AG09319 (cell line): ENCODE data around the gene RAP1B.

Experiments
- DNase-seq: peaks from one replicate; pipeline ENCODE4 v3.0.0-alpha.2; 2010; ENCODE audit warnings: low read depth; ENCODE audit errors: extremely low read depth
- TF ChIP-seq, protein P1 (sequence below): IDR thresholded peaks from 2 replicates; pipeline ENCODE4 v1.5.1; 2011; ENCODE audit warnings: low read depth, mild to moderate bottlenecking, inconsistent platforms, low read length, moderate library complexity

Gene RAP1B

DNA sequence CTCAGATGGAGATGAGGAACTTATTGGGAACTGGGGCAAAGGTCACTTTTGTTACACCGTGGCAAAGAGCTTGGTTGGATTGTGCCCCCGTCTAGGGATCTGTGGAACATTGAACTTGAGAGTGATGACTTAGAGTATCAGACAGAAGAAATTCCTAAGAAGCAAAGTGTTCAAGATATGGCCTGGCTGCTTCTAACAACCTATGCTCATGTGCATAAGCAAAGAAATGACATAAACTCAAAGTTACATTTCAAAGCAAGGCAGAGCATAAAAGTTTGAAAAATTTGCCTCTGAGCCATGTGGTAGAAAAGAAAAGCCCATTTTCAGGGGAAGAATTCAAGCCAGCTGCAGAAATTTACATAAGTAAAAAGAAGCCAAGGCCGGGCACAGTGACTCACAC, 21.5 kb upstream of the RAP1B start:
- no peak for DNase-seq
- TF ChIP-seq, protein P1, sequence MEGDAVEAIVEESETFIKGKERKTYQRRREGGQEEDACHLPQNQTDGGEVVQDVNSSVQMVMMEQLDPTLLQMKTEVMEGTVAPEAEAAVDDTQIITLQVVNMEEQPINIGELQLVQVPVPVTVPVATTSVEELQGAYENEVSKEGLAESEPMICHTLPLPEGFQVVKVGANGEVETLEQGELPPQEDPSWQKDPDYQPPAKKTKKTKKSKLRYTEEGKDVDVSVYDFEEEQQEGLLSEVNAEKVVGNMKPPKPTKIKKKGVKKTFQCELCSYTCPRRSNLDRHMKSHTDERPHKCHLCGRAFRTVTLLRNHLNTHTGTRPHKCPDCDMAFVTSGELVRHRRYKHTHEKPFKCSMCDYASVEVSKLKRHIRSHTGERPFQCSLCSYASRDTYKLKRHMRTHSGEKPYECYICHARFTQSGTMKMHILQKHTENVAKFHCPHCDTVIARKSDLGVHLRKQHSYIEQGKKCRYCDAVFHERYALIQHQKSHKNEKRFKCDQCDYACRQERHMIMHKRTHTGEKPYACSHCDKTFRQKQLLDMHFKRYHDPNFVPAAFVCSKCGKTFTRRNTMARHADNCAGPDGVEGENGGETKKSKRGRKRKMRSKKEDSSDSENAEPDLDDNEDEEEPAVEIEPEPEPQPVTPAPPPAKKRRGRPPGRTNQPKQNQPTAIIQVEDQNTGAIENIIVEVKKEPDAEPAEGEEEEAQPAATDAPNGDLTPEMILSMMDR, result no peak

DNA sequence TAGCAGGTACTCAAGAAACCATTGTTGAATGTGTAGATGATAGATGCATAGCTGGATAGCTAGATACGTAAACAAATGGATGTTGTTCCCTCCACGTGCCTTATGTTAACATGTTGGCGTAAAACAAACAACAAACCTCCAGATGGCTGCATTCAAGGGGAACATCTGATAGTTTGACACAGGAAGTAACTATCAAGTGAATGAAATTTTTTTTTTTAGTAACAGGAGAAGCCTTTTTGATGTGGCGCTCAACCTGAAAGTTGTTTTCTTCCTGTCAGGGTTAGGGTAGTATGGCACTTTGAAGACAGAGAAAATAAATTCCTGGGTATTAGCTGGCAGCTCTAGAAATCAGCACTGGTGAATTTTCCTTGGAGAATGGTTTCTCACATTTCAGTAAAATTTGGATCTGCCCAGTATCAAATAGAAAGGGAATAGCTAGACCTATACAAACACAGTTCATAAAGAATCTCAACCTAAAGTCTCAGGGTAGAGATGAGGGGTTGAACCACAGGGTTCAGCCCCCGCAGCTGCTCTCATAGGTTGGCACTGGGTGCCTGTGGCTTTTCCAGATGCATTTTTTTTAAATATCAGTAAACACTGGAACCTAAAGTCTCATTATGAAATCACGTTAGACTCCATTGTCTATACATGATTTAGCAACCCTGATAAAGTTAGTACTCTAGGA, 18.8 kb upstream of the RAP1B start:
- TF ChIP-seq, protein P1, result no peak
- no peak for DNase-seq

DNA sequence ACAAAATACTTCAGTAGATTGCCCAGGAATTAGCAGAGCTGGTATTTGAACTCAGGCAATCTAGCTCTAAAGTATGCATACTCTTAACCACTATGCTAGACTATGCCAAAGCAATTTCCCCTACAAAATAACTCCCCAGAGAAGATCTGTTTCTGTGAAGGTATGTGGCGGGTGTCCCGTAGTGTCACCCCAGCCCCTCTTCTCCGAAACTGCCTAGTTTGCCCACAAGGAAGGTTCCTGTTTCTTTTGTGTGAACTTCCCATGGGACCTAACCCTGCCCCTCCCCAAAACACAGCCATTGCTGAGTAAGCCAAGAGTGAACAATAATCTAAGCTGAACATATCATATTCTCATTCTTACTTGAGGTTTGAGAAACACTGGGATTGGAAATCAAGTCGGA, 15.5 kb upstream of the RAP1B start:
- no peak for DNase-seq
- TF ChIP-seq, protein P1, result no peak

DNA sequence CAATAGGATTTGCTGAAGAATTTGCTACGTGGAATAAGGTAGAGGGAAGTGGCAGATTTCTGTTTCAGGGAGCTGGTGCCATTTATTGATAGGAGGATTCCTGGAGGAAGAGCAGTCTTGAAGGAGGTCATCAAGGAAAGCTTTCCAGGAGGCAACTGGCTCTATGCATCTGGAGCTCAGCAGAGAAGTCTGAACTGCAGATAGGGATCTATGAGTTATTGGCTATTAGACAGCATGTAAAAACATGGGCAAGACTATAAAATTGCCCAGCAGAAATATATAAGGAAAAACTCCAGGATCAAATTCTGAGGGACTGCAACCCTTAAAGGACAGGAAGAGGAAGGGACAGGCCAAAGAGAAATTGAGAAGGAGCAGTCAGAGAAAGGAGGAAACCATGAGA, 8.9 kb upstream of the RAP1B start:
- TF ChIP-seq, protein P1, result no peak
- DNase-seq, result no peak

DNA sequence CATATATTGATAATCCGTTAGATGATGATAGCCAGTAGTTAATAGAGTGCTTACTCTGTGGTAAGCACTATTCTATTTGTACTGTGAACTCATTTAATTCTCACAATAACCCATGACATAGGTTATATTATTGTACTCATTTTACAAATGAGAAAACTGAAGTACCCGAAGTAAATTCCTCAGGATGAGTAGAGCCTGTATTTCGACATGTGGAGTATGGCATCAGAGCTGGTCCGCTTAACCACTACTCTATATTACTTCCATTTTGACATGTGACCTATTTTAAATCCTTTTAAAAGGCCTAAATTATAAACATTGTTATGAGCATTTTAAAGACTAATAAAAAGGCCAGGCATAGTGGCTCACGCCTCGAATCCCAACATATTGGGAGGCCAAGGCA, 8.0 kb upstream of the RAP1B start:
- DNase-seq, result no peak
- TF ChIP-seq, protein P1, result no peak

DNA sequence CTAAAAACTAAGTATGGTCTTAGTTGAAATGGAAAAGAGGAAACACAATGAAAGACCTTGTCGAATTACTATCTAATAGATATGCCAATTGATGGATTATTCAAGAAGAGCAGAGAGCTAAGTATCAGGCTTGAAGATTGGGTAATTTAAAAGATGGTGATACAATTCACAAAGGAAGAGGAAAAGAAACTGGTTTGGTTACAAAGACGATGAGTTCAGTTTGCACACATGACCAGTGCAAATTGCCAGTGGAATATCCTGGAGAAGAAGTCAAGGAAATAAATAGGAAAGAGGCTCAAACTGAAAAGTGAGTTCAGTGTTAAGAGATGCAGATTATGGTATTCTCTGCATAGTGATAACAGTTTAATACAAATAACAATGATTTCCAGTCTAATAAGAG, 2.5 kb upstream of the RAP1B start:
- DNase-seq, result no peak
- TF ChIP-seq, protein P1, result no peak

DNA sequence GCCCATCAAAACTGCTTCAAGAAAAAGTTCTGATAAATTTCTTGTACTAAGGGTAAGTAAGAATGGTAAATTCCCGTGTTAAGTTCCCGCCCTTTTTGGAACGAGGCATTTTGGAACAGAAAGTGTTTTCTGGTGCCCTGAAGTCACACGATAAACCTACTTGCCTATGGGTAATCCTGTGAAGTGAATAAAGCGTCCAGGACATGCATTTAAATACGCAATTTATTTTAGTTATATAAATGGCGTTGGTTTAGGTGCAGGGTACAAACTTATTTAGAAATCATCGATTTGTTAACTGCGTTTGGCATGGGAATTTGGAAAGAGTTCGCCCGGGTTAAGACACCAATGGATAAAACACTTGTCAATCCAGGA, 715 bp upstream of the RAP1B start:
- TF ChIP-seq, protein P1, result no peak
- no peak for DNase-seq
